Adipocyte (in vitro differentiated cells): ENCODE results near the gene ZBTB16.
A peak's percentile ranks its signal among the peaks of the same experiment; 100 is the strongest.

Experiments
- DNase-seq: peaks from one replicate; pipeline ENCODE4 v3.0.0-alpha.2; 2015; ENCODE audit warnings: low read depth
- H3K27me3 ChIP-seq: replicated peaks from 2 replicates; pipeline ENCODE4 v1.7.0; 2013; ENCODE audit warnings: mild to moderate bottlenecking, low read length, moderate library complexity; ENCODE audit not compliant: control insufficient read depth, insufficient read depth
- H3K36me3 ChIP-seq: 2 replicates; pipeline ENCODE4 v1.7.0; 2013; ENCODE audit warnings: low read length, mild to moderate bottlenecking, moderate library complexity; ENCODE audit not compliant: control insufficient read depth, insufficient read depth, severe bottlenecking
- H3K4me1 ChIP-seq: 2 replicates; pipeline ENCODE4 v1.7.0; 2013; ENCODE audit warnings: mild to moderate bottlenecking, low read length, moderate library complexity; ENCODE audit not compliant: control insufficient read depth, insufficient read depth
- H3K4me3 ChIP-seq: 2 replicates; pipeline ENCODE4 v1.7.0; 2013; ENCODE audit warnings: mild to moderate bottlenecking, low read length, moderate library complexity
- H3K9ac ChIP-seq: 2 replicates; pipeline ENCODE4 v1.7.0; 2013; ENCODE audit warnings: mild to moderate bottlenecking, low read length, moderate library complexity
- H3K9me3 ChIP-seq: 2 replicates; pipeline ENCODE4 v1.7.0; 2013; ENCODE audit warnings: mild to moderate bottlenecking, low read length, moderate library complexity; ENCODE audit not compliant: control insufficient read depth

The ZBTB16 gene

GRCh38 chr11:114262681-114263512, 203.4 kb downstream of the ZBTB16 start:
- Histone ChIP-seq H3K36me3 (no peaks in the 10 kb centered on the region), H3K9ac (peak overlapping the region; percentile 46), H3K9me3 (no peaks in the 10 kb centered on the region), H3K4me1 (peaks cover 75% of the 10 kb centered on the region), H3K27me3 (no peaks in the 10 kb centered on the region), H3K4me3 (no peak overlapping the region)
- DNase-seq, result peak; percentile 73

GRCh38 chr11:114263513-114264170, 204.1 kb downstream of the ZBTB16 start:
- Histone ChIP-seq H3K4me3 (no peak overlapping the region), H3K27me3 (no peaks in the 10 kb centered on the region), H3K9me3 (no peaks in the 10 kb centered on the region), H3K9ac (peak overlapping the region; percentile 46), H3K36me3 (no peaks in the 10 kb centered on the region), H3K4me1 (peaks cover 68% of the 10 kb centered on the region)
- DNase-seq, result no peak

- Histone ChIP-seq H3K36me3 (no peaks in the 10 kb centered on the region), H3K4me3 (no peak overlapping the region), H3K9ac (no peak overlapping the region), H3K27me3 (no peaks in the 10 kb centered on the region), H3K9me3 (no peaks in the 10 kb centered on the region), H3K4me1 (peaks cover 60% of the 10 kb centered on the region)
- no peak for DNase-seq
Measured at GRCh38 chr11:114264381-114264780, 204.9 kb downstream of the ZBTB16 start.

- no peak overlapping the region for H3K4me3 ChIP-seq
- no peak overlapping the region for H3K9ac ChIP-seq
- peaks cover 51% of the 10 kb centered on the region for H3K4me1 ChIP-seq
- peaks cover 2% of the 10 kb centered on the region for H3K36me3 ChIP-seq
- H3K27me3 ChIP-seq, result no peaks in the 10 kb centered on the region
- no peak for DNase-seq
- H3K9me3 ChIP-seq, result no peaks in the 10 kb centered on the region
Measured at GRCh38 chr11:114265122-114265878, 205.8 kb downstream of the ZBTB16 start.

- Histone ChIP-seq H3K9ac (no peak overlapping the region), H3K36me3 (peaks cover 10% of the 10 kb centered on the region), H3K9me3 (no peaks in the 10 kb centered on the region), H3K4me1 (peaks cover 15% of the 10 kb centered on the region), H3K4me3 (no peak overlapping the region), H3K27me3 (no peaks in the 10 kb centered on the region)
- no peak for DNase-seq
Measured at GRCh38 chr11:114269498-114269897, 210.0 kb downstream of the ZBTB16 start.

- H3K4me3 ChIP-seq, result no peak overlapping the region
- no peak overlapping the region for H3K9ac ChIP-seq
- peaks cover 12% of the 10 kb centered on the region for H3K4me1 ChIP-seq
- H3K9me3 ChIP-seq, result no peaks in the 10 kb centered on the region
- H3K36me3 ChIP-seq, result peaks cover 10% of the 10 kb centered on the region
- no peak for DNase-seq
- H3K27me3 ChIP-seq, result no peaks in the 10 kb centered on the region
Measured at GRCh38 chr11:114270531-114271270, 211.2 kb downstream of the ZBTB16 start.

- Histone ChIP-seq H3K27me3 (no peaks in the 10 kb centered on the region), H3K36me3 (peaks cover 10% of the 10 kb centered on the region), H3K4me1 (peaks cover 9% of the 10 kb centered on the region), H3K9me3 (no peaks in the 10 kb centered on the region), H3K9ac (no peak overlapping the region), H3K4me3 (no peak overlapping the region)
- no peak for DNase-seq
Measured at GRCh38 chr11:114271316-114271715, 211.8 kb downstream of the ZBTB16 start.

- DNase-seq, result no peak
- Histone ChIP-seq H3K9me3 (no peaks in the 10 kb centered on the region), H3K4me3 (no peak overlapping the region), H3K36me3 (peaks cover 10% of the 10 kb centered on the region), H3K4me1 (peaks cover 9% of the 10 kb centered on the region), H3K27me3 (no peaks in the 10 kb centered on the region), H3K9ac (no peak overlapping the region)
Measured at GRCh38 chr11:114272311-114272710, 212.8 kb downstream of the ZBTB16 start.

- Histone ChIP-seq H3K4me1 (peaks cover 9% of the 10 kb centered on the region), H3K36me3 (peaks cover 10% of the 10 kb centered on the region), H3K9me3 (no peaks in the 10 kb centered on the region), H3K27me3 (no peaks in the 10 kb centered on the region), H3K4me3 (no peak overlapping the region), H3K9ac (no peak overlapping the region)
- DNase-seq, result no peak
Measured at GRCh38 chr11:114273071-114273470, 213.6 kb downstream of the ZBTB16 start.

GRCh38 chr11:114273890-114274635, 214.6 kb downstream of the ZBTB16 start:
- no peak overlapping the region for H3K4me3 ChIP-seq
- no peak for DNase-seq
- H3K36me3 ChIP-seq, result peaks cover 10% of the 10 kb centered on the region
- H3K27me3 ChIP-seq, result no peaks in the 10 kb centered on the region
- H3K9ac ChIP-seq, result no peak overlapping the region
- no peaks in the 10 kb centered on the region for H3K9me3 ChIP-seq
- peaks cover 9% of the 10 kb centered on the region for H3K4me1 ChIP-seq
